AG08395 (cell line): ENCODE results near the gene DIO3.
"Not testable (repeated sequence)": the region's sequence is repeated elsewhere in the genome, so short reads cannot be mapped to it uniquely, and the experiment has no call there.

Experiments used
- DNase-seq: peaks from one replicate; pipeline ENCODE4 v3.0.0; 2012; ENCODE audit warnings: mixed read lengths, low spot score

DIO3 gene

GRCh38 chr14:101543814-101544213 lies 17.5 kb upstream of the DIO3 start:
- DNase-seq: no peak

GRCh38 chr14:101544550-101544949 lies 16.7 kb upstream of the DIO3 start:
- no peak for DNase-seq

- no peak for DNase-seq
Observed at GRCh38 chr14:101546706-101547105, 14.6 kb upstream of the DIO3 start.

- no peak for DNase-seq
Observed at GRCh38 chr14:101547107-101547738, 14.1 kb upstream of the DIO3 start.

GRCh38 chr14:101547961-101548669 lies 13.2 kb upstream of the DIO3 start:
- DNase-seq: no peak

GRCh38 chr14:101548710-101549109 lies 12.6 kb upstream of the DIO3 start:
- no peak for DNase-seq

- DNase-seq: no peak
Observed at GRCh38 chr14:101549154-101549553, 12.1 kb upstream of the DIO3 start.

DNA sequence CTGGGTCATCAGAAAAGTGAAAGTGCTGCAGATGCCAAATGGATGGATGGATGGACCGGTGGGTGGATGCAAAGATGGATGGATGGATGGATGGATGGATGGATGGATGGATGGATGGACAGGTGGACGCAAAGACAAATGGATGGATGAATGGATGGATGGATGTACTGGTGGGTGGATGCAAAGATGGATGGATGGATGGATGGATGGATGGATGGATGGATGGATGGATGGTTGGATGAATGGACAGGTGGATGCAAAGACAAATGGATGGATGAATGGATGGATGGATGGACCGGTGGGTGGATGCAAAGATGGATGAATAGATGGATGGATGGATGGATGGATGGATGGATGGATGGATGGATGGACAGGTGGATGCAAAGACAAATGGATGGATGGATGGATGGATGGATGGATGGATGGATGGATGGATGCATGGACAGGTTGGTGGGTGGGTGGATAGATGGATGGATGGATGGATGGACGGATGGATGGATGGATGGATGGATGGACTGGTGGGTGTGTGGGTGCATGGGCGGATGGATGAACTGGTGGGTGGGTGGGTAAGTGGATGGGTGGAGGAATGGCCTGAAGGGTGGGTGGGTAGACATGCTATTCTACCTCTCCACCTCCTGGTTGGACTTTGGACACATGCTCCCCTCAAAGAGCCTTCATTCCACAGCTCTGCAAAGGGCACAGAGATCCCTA lies 10.9 kb upstream of the DIO3 start:
- DNase-seq: not testable (repeated sequence)

GRCh38 chr14:101551729-101552595 lies 9.3 kb upstream of the DIO3 start:
- DNase-seq: no peak

GRCh38 chr14:101552786-101553231 lies 8.5 kb upstream of the DIO3 start:
- no peak for DNase-seq

DNA sequence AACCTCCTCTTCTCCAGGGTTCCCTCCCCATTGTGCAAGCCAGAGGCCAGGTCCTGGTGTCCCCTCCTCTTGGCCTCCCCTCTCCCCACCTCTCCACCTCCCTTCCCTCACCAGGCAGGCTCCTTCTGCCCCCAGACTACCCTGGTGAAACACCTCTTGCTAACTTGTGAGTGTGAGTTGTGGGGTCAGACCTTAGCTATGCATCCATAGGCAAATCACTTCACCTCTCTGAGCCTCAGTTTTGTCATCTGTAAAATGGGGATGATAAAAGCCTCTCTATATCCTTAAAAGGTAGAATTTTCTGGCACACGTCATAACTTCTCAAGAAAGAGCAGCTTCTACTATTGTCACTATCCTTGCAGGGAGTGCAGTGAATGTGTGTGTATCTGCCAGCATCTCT lies 7.9 kb upstream of the DIO3 start:
- DNase-seq: no peak

DNA sequence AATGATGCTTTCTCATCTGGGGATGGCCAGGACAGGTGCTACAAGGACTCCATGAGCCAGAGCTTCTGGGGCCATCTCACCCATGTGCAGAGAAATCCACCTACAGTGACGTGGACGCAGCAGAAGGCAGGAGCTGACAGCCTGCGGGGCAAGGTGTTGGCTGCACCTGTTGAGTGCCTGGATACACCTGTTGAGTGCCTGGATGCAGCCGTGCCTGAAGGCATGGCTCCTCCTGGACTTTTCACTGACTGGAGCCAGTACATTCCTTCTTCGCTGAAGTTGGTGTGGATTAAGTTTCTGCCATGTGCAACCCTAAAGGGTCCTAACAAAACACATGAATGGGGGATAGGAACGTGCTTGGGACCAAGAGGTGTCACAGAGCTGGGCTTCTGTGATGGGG lies 7.4 kb upstream of the DIO3 start:
- no peak for DNase-seq

GRCh38 chr14:101554991-101555668 lies 6.2 kb upstream of the DIO3 start:
- no peak for DNase-seq

GRCh38 chr14:101555669-101556043 lies 5.6 kb upstream of the DIO3 start:
- not testable (repeated sequence) for DNase-seq

- no peak for DNase-seq
Observed at GRCh38 chr14:101556131-101556530, 5.2 kb upstream of the DIO3 start.

GRCh38 chr14:101556566-101557320 lies 4.6 kb upstream of the DIO3 start:
- no peak for DNase-seq

DNA sequence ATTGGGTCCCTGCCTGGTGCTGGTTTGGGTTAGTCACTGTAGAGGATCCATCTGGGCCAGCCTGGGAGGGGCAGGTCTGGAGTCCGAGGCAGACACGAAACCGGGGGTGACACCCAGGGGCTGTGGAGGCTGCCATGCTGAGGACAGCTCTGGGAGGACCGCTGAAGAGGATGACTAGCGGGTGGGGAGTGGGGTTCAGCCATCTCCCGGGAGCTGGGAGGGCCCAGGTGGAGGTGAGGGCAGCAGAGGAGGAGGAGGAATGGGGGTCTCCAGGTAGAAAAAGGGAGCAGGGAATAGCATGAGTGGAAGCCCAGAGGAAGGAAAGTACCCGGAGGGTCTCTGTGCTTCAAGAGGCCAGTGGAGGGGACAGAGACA lies 4.0 kb upstream of the DIO3 start:
- no peak for DNase-seq

DNA sequence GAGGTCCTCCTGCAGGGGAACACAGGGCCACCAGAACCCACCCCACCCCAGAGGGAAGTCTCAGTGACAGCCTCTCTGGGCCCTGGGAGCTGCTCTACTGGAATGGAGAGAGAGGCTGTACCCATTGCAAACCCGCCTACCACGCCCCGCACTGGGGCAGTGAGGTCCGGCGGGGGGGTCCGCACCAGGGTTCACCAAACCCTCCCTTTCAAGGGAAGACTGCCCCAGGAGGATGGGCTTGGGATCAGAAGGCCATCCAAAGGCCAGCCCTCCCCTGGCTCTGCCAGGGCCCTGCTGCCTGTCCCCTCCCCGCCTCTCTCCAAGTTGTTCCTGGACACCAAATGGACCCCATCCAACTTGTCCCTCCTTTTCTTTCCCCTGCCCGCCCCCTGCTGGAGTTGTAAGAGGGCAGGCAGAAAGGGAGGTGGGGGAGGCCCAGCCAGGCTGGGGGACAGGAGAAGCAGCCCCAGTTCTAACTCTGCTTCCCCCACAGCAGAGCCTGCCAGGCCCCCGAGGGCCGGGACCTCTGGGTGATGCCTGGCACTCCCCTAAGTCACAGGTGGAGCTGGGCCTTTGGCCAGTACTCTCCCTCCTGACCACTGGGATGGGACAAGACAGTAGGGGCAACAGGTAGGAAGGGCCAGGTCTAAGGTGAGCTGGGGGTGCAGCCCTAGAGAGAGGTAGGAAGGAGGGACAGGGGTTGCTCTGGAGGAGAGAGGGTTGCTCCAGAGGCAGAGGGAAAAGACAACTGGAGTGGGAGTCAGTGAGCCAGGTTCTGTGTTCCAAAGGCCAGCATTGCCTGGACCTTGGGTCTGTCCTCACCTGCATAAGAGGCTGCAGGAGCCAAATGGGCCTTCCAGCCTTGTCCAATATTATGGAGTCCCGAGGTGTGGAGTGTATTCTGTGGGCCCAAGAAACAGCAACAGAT lies 3.2 kb upstream of the DIO3 start:
- DNase-seq: no peak

- DNase-seq: no peak
Observed at GRCh38 chr14:101558739-101559240, 2.5 kb upstream of the DIO3 start.

DNA sequence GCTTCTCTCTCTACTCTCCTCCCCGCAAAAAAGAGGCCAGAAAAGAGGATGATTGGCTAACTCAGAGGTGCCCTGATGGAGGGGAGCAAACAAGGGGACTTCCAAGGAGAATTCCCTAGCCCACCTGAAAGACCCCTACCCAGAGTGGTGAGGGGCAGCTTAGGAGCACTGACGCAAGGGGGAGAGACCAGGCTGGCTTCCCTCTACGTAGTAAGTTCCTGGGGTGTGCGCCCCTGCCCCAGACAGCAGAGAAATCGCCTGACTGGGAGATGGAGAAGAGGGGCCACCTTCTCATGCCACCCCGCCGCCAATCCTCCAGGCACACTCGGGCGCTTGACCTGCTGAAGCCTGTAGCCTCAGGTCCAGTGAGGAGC lies 2.1 kb upstream of the DIO3 start:
- no peak for DNase-seq
